K562 (cell line): ENCODE data around the gene CCDC32. TPM values are rescaled to one million over a fixed set of nuclear protein-coding genes. Genes with fewer than 3 reads are reported as not detected.

Experiments
- ARNT ChIP-seq, 2 experiments: fragments of 450-650 bp; IDR thresholded peaks; 2 replicates each; pipeline ENCODE4 v1.6.1; 2016; ENCODE audit warnings: mild to moderate bottlenecking in 1 of 2
- JUND ChIP-seq, 2 experiments: IDR thresholded peaks; 2 replicates in 1 of 2; 3 replicates in 1 of 2; pipeline ENCODE4 v1.6.1; 2011; ENCODE audit warnings: borderline replicate concordance in 2 of 2, low read depth in 2 of 2, low read length in 2 of 2, improper control_type of control experiment in 1 of 2, missing biosample characterization in 1 of 2, missing genetic modification characterization in 1 of 2, missing genetic modification reagents in 1 of 2
- LCOR ChIP-seq: sonication (generic); formaldehyde crosslinking; IDR thresholded peaks from 2 replicates; pipeline ENCODE4 v1.8.0; 2022; ENCODE audit warnings: mild to moderate bottlenecking, missing genetic modification reagents
- MAFK ChIP-seq: IDR thresholded peaks from 2 replicates; pipeline ENCODE4 v1.6.1; 2011; ENCODE audit warnings: low read length, improper control_type of control experiment
- MEIS2 ChIP-seq: fragments of 450-650 bp; IDR thresholded peaks from 2 replicates; pipeline ENCODE4 v1.6.1; 2014; ENCODE audit warnings: mild to moderate bottlenecking; ENCODE audit not compliant: partially characterized antibody
- ZNF24 ChIP-seq: fragments of 450-650 bp; IDR thresholded peaks from 2 replicates; pipeline ENCODE4 v1.6.1; 2016
- polyA plus RNA-seq, 8 experiments: library from polyadenylated mRNA; depleted of rRNA in 4 of 8; stranded (reverse) in 5 of 8; unstranded in 3 of 8; fragments of >200 nt; fragmentation: Nextera tagmentation in 2 of 8; fragmentation: Illumina TruSeq in 1 of 8; extraction: Ambion mirVana in 2 of 8; extraction: Trizol in 1 of 8; gene quantifications; 2 replicates each; pipeline versions ENCODE4 v1.2.1 to v1.2.3, GENCODE V29; 2011 to 2014; ENCODE audit warnings: inconsistent platforms in 1 of 8, missing spikeins in 1 of 8
- total RNA-seq, 7 experiments: library from RNA; depleted of rRNA in 6 of 7; stranded (reverse); fragments of >200 nt in 6 of 7; fragmentation: Illumina TruSeq in 2 of 7; extraction: Trizol in 2 of 7; gene quantifications; 2 replicates each; pipeline versions ENCODE4 v1.2.1 to v1.2.3, GENCODE V29; 2011 to 2021; ENCODE audit warnings: low replicate concordance in 1 of 7
- TF ChIP-seq, protein P1 (sequence below), 2 experiments: fragments of 450-650 bp; conservative IDR thresholded peaks; 2 replicates each; pipeline ENCODE4 v1.6.1; 2017; ENCODE audit warnings: mild to moderate bottlenecking in 2 of 2, moderate library complexity in 2 of 2
- TF ChIP-seq, protein P2 (sequence below): fragments of 250-450 bp; sonication (Bioruptor Pico); IDR thresholded peaks from 2 replicates; pipeline ENCODE4 v1.8.0; 2021; ENCODE audit warnings: borderline replicate concordance, mild to moderate bottlenecking, moderate library complexity; ENCODE audit not compliant: poor library complexity, severe bottlenecking
- TF ChIP-seq, protein P3 (sequence below), 2 experiments: fragments of 450-650 bp in 1 of 2; sonication (generic) in 1 of 2; formaldehyde crosslinking in 1 of 2; IDR thresholded peaks in 1 of 2; conservative IDR thresholded peaks in 1 of 2; 2 replicates each; pipeline versions ENCODE4 v1.6.1 to v1.8.1; 2016 to 2023; ENCODE audit warnings: mild to moderate bottlenecking in 2 of 2, moderate library complexity in 2 of 2, inconsistent platforms in 1 of 2, missing genetic modification reagents in 1 of 2
- TF ChIP-seq, protein P4 (sequence below): fragments of 450-650 bp; IDR thresholded peaks from 2 replicates; pipeline ENCODE4 v1.6.1; 2016

The CCDC32 gene
- total and polyA plus RNA-seq, 9 of the 15 experiments (the other 6 are each of a cell fraction or from before 2014, with no cell fraction given) = 22.2 to 94.8 (median 37.1) TPM

DNA sequence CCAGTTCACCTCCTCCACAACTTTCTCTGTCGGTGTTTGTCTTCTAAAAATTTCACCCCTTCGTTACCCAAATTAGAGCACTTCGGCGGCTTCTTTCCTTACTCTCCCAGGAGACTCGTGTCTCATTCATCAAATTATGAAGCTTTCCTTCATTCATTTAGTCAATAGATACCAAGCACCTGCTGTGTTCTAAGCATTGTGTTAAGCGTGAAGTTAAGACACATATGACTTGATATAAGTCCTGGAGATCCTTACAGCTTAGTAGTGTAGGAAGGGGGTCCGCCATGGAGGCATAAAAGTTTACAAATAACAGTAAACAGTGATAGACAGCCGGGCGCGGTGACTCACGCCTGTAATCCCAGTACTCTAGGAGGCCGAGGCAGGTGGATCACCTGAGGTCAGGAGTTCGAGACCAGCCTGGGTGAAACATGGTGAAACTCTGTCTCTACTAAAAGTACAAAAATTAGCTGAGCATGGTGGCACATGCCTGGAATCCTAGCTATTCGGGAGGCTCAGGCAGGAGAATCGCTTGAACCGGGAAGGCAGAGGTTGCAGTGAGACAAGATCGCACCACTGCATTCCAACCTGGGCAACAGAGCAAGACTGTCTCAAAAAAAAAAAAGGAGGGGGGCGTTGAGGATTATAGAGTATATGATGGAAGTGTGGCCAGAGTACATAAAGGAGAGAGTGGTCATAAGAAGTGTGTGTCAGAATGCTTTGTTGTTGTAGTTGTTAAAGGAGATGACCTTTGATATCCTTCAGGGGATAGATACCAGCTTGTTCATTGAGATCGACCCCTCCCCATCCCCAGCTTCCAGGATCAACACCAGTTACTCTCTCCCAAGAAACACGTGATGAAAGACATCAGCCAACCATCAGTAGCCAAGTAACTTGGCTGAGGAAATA lies 744 bp upstream of the CCDC32 start (continued):
- TF ChIP-seq, protein P1, sequence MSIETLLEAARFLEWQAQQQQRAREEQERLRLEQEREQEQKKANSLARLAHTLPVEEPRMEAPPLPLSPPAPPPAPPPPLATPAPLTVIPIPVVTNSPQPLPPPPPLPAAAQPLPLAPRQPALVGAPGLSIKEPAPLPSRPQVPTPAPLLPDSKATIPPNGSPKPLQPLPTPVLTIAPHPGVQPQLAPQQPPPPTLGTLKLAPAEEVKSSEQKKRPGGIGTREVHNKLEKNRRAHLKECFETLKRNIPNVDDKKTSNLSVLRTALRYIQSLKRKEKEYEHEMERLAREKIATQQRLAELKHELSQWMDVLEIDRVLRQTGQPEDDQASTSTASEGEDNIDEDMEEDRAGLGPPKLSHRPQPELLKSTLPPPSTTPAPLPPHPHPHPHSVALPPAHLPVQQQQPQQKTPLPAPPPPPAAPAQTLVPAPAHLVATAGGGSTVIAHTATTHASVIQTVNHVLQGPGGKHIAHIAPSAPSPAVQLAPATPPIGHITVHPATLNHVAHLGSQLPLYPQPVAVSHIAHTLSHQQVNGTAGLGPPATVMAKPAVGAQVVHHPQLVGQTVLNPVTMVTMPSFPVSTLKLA (conservative IDR thresholded peaks at IDR 0.05) = peak in 1 of 2 experiments; percentile 15; a peak in 2 of 4 replicates
- TF ChIP-seq MEIS2 (peak; percentile 41), ARNT (IDR thresholded peaks at IDR 0.05) (0 out of 4 replicates have a peak, but pooled peaks of 1 of the 2 experiments have one; percentile 32), MAFK (0 out of 2 replicates have a peak, but pooled peaks have one; percentile 1), JUND (IDR thresholded peaks at IDR 0.05; ENCODE audit: borderline replicate concordance, low read depth, low read length) (peak; percentile 46; the same call in 1 of the 2 replicates), JUND (tag; IDR thresholded peaks at IDR 0.05; ENCODE audit: borderline replicate concordance, low read depth, low read length) (no peak; the same call in 2 of the 3 replicates), LCOR (CRISPR knock-in tag) (no peak), ZNF24 (peak; percentile 20; the same call in 1 of the 2 replicates)
- TF ChIP-seq, protein P2, sequence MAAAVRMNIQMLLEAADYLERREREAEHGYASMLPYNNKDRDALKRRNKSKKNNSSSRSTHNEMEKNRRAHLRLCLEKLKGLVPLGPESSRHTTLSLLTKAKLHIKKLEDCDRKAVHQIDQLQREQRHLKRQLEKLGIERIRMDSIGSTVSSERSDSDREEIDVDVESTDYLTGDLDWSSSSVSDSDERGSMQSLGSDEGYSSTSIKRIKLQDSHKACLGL (CRISPR knock-in tag) = no peak
- TF ChIP-seq, protein P3, sequence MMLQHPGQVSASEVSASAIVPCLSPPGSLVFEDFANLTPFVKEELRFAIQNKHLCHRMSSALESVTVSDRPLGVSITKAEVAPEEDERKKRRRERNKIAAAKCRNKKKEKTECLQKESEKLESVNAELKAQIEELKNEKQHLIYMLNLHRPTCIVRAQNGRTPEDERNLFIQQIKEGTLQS (IDR thresholded peaks at IDR 0.05) = peak; percentile 72
- TF ChIP-seq, protein P3 (CRISPR knock-in tag; conservative IDR thresholded peaks at IDR 0.05) = no peak
- TF ChIP-seq, protein P4, sequence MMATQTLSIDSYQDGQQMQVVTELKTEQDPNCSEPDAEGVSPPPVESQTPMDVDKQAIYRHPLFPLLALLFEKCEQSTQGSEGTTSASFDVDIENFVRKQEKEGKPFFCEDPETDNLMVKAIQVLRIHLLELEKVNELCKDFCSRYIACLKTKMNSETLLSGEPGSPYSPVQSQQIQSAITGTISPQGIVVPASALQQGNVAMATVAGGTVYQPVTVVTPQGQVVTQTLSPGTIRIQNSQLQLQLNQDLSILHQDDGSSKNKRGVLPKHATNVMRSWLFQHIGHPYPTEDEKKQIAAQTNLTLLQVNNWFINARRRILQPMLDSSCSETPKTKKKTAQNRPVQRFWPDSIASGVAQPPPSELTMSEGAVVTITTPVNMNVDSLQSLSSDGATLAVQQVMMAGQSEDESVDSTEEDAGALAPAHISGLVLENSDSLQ = peak; percentile 81
